Right kidney (tissue), 1 donor: ENCODE results near the gene NAALADL1.
"Not testable (repeated sequence)": the region's sequence is repeated elsewhere in the genome, so short reads cannot be mapped to it uniquely, and the experiment has no call there.

Source experiments
- DNase-seq: peaks from one replicate; pipeline ENCODE4 v3.0.0-alpha.2; 2016

Gene NAALADL1

DNA sequence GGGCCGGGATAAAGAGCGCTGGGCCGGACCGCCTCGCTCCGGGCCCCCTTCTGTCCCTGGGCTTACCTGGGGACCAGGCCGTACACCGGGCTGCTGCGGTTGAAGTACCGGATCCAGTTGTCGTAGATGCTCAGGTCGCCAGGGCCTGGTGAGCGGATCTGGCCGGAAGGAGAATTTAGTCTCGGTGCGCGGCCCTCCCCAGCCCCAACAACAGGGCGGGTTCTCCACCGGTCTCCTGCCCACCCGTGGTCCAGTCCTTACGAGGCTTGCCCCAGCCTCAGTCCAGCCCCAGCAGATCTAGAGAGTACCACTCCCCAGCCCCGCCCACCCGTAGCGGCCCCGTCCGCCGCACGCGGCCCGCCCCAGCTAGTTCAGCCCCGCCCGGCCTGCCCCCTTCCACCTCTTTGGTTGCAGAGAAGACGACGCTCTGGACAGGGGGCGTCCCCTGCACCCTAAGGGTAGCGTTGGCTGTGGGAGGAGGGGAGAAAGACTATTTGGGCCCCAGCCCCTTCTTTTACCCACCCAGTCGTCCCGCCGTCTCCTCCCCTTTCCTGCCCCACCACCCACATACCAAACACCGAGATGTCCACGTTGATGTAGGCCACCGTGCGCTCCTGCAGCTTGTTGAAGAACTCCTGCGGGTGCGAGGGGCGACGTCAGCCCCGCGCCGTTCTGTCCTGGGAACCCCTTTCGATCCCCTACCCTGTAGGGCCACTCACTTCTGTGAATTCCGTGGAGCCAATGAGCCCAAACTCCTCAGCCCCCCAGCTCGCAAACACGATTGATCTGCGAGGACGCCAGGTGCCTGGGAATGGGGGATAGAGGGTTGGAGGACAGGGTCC lies 10.6 kb downstream of the NAALADL1 start:
- DNase-seq = peak; percentile 41

DNA sequence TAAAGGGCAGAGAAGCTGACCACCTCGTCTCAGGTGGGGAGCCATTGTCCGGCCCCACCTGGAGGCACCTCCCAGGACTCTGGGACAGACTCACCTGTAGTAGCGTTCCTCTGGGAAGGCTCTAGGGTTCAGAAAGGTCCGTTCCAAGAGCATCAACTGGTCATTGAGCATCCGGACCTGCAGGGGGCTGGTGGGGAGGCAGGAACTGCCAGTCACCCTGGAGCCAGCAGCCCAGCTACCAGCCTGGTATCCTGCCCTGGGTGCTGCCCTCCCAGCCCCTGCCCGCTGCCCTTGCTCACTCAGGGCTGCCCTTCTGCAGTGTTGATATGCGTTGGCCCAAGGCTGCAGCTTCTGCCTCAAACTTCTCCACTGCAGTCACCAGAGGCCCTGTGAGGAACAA lies 12.6 kb downstream of the NAALADL1 start:
- no peak for DNase-seq

DNA sequence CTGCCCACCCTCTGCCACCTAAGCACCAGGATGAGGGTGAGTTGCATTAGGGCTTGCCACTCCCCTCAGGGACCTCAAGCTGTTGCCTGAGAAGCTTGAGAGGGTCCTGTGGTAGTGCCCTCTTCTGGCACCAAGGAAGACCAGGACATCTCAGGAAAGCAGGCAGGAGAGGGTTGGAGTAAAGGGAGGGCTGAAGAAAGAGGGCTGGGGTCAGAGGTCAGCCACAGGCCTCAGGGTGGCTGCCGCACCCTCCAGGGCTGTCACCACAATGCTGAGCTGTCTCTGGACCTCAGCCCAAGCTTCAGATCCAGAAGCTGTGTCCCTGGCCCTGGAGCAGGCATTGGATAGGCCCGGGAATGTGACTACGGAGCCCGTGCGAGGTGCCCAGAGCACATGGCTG lies 13.3 kb downstream of the NAALADL1 start:
- DNase-seq = no peak

DNA sequence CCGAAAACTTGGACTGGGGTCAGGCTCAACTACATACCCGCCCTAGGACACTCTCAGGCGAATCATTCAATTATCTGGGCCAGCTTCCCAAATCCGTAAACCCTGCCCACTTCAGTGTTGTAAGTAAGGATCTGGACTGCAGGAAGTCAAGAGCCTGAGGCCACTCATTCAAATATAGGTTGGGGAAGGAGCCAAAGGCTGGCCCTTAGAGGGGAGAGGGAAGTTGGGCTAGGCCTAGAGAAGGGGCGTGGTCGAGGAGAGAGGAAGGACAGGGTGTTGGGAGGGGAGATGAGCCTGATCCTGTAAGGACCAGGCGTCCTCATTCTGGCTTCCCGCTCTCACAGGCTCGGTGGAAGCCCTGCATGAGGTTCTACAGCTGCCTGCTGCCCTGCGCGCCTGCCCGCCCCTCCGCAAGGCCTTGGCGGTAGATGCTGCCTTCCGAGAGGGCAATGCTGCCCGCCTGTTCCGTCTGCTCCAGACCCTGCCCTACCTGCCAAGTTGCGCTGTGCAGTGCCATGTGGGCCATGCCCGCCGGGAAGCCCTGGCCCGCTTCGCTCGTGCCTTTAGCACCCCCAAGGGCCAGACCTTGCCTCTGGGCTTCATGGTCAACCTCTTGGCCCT lies 14.4 kb downstream of the NAALADL1 start:
- no peak for DNase-seq

DNA sequence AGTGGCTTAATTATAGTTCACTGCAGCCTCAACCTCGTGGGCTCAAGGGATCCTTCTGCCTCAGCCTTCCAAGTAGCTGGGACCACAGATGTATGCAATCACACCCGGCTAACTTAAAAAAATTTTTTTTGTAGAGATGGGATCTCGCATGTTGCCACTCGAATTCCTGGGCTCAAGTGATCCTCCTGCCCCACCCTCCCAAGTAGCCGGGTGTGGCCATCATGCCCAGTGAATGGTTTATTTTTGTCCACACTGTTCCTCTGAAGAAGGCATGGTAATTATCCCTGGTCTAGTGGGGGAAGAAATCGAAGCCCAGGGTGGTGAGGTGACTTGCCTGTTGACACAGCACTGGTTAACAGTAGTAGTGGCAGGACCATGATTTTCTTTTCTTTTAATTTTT lies 15.5 kb downstream of the NAALADL1 start:
- no peak for DNase-seq

DNA sequence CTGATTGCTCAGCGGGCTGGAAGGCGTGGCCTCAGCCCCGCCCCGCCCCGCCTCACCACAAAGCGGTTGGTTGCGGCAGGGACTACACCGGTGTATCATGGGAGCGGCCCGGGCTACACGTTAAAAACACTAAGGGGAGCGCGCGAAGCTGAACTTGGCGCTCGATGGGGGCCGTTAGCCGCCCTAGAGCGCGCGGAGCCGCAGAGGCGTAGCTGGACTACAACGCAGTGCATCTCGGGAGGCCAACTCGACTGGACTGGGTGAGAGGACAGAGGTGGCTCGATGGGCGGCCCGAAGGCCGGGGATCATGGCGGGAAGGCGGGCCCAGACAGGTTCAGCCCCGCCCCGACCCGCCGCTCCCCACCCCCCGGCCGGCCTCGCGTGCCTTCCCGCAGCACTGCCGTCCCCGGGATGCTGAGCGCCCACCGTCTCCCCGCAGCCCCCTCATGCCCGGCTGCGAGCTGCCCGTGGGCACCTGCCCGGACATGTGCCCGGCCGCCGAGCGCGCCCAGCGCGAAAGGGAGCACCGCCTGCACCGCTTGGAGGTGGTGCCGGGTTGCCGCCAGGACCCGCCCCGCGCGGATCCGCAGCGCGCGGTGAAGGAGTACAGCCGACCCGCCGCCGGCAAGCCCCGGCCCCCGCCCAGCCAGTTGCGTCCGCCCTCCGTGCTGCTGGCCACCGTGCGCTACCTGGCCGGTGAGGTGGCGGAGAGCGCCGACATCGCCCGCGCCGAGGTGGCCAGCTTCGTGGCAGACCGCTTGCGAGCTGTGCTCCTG lies 17.3 kb downstream of the NAALADL1 start, which contains the start of gene SAC3D1:
TSS of gene SAC3D1 (plus strand) at position 364 of the 776 bp plus-strand sequence. CDS start at position 447, 83 bp downstream.
- peak; percentile 96 for DNase-seq

DNA sequence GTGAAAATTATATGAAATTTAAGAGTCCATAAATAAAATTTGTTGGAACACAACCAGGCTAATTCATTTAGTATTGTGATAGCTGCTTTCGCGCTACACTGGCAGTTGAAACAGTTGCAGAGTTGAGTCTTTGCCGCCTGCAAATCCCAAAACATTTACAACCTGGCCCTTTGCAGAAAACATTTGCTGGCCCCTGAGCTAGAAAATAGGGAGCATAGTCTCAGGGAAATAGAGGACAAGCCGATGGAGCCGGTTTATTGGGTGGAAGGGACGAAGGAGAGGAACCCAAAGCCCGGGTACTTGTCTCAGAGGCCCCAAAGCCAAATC lies 17.9 kb downstream of the NAALADL1 start:
- no peak for DNase-seq

DNA sequence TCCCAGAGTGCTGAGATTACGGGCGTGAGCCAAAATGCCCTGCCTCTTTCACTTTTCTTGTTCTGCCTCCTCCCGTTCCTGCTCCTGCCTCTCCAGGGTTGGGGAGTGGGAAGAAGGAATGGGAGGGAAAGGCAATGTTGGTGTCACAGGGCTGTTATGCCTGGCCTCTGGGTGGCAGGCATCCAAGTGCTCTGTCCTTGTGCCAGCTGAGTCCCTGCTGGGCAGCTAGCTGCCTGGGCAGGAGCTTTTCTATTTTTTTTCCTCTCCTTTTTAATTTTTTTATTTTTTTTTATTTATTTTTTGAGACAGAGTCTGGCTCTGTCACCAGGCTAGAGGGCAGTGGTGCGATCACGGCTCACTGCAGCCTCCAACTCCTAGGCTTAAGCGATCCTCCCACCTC lies 21.4 kb downstream of the NAALADL1 start:
- DNase-seq = no peak

DNA sequence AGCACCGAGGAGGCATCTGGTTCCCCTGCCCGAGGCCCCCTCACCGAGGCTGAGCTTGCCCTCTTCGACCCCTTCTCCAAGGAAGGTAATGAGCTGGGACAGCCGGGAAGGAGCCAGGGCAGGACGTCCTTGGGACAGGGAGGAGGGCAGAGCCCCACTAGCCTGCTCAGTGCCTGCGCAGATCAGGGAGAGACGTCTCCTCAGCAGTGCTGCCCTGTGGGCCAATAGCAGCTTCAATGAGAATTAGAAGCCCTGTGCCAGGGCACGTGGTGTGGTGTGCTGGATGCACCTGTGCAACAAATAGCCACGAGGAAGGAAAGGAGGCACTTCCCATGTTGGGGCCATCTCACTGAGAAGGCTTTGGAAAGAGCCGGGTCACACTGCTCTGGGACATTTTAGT lies 22.8 kb downstream of the NAALADL1 start:
- DNase-seq = no peak

DNA sequence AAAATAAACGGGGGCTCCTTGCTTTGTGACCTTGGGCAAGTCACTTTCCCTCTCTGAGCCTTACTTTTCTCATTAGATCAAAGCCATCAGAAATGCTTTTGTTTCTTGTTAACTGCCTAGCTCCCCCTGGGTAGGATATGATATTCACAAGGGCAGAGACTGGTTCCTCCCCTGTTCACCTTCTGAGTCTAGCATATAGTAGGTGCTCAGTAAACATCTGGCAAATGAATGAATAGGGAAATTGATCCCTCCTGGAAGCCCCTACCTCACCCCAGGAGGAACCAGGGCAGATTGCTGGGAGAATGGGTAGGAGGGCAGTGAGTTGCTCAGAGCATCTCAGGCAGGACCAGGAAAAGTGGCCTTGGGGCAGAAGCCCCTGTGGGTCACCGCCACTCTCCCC lies 23.9 kb downstream of the NAALADL1 start:
- no peak for DNase-seq

DNA sequence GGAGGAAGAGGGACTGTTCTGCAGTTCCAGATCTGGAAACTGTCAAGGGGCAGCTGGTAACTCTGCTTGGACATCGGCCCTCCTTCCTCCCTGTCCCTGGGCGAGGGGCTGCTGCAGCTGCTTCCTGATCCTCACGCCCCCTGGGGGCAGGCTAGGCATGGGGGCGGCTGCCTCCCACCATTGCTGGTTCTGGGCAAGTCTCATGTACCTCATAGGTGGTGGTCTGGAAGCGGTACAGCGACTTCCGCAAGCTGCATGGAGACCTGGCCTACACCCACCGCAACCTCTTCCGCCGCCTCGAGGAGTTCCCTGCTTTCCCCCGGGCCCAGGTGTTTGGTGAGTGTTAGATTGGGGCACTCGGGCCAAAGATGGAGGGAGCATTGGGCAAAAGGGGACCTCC lies 26.1 kb downstream of the NAALADL1 start:
- no peak for DNase-seq

DNA sequence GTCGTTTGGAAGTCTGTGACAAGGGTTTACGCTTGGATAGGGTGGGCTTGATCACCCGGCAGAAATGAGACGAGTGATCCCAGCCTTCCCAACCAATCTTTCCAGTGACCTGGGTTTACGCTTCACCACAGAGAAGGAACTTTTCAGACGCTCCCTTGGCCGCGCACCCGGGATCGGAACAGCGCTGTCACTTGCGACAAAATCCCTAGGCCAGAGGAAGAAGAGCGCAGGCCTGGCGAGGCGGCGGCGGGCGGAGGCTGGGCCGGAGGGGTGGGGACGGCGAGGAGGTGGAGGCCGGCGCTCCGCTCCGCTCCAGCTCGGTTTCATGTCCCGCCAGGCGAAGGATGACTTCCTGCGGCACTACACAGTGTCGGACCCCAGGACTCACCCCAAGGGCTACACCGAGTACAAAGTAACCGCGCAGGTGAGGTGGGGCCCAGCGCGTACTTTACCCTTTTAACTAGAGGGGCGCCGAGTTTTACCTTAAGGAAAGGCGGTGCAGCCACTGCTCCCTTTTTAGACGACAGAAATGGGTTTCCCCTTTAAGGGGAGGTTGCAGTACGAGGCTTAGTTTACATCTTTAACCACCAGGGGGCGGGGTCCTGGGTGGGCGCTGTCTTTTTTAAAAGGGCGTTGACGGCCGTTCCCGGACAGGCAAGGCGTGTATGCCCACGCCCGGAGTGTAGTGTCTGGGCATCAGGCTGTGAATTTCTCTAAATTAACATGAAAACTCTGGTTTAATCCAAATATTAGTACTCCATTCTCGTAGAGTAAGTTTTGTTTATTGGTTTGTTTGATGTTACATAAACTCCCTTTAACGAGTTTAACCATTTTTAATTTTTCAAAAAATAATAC lies 30.9 kb downstream of the NAALADL1 start, which contains the start of gene SNX15:
TSS of gene SNX15 (plus strand) at position 227 of the 855 bp plus-strand sequence. CDS start at position 326, 99 bp downstream.
- DNase-seq = peak; percentile 99

DNA sequence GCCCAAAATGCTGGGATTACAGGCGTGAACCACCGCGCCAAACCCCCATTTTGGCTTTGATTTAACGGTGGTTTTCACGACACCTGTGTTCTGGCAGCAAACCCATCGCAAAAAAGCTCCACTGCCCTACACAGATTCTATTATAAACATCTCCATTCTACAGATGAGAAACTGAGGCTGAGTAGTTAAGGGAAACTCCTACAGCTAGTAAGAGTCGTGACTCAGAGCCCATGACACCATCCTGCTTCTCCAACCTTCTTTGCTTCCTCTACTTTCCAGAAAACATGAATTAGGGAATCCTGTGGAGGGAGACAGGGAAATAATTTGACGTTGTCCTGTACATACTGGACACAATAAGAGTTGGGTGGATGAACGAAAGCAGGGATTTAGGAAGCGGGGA lies 31.5 kb downstream of the NAALADL1 start:
- no peak for DNase-seq

DNA sequence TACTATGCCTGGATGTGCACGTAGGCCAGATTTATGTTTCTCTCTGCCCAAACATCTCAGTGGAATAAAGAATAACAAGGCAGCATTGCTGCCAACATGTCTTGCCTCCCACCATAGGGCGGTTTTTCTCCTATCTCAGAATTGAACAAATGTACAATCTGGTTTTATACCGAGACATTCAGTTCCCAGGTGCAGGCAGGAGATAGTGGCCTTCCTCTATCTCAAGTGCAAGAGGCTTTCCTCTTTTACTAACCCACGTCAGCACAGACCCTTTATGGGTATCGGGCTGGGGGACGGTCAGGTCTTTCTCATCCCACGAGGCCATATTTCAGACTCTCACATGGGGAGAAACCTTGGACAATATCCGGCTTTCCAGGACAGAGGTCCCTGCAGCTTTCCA lies 34.9 kb downstream of the NAALADL1 start:
- DNase-seq = not testable (repeated sequence)

DNA sequence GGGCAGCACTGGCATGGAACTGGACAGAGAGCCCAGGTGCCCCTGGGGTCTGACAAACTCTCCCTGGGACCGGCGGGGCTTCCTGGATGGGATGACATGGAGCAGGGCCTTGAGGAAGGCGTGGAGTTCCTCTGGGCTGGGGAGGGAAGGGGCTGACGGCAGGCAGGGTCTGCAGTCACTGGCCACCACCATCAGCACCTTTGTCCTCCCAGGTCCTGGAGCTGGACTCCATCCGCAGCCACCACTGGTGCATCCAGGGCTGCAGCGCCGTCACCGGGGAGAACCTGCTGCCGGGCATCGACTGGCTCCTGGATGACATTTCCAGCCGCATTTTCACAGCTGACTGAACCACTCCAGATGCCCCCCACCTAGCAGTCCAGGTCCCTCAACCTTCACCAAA lies 36.8 kb downstream of the NAALADL1 start:
- DNase-seq = no peak

DNA sequence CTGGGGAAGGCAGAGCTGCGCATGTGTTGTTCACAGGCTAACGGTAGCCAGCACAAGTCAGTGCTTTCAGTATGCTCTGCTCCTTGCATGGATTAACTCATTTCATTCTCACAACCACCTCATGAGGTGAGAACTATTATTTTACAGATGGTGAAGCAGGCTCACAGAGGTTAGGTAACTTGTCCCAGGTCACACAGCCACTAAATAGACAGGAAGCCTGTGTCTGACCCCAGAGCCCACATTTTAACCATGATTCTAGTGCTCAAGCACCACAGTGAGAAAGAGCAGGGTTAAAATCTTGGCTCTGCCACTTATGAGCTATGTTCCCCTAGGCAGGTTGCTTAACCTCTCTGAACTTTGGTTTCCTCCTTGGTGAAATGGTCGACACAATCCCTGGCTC lies 37.4 kb downstream of the NAALADL1 start:
- no peak for DNase-seq

DNA sequence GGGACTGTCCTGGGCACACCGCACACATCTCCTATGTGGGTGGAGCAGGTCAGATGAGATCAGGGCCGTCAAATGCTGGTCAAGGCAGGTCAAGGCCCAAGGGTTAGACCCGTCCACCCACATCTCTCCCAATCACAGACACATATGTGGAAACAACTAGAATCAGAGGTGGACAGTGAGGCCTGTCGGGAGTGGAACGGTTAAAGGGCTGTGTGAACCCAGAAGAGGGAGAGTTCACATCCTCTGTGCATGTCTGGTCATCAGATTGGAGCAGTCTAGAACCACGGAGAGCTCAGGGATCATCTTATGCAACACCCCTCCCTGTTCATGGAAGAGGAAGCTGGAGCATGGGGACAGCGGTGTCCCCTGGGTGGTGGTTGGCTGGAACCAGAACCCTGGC lies 38.5 kb downstream of the NAALADL1 start:
- DNase-seq = no peak

DNA sequence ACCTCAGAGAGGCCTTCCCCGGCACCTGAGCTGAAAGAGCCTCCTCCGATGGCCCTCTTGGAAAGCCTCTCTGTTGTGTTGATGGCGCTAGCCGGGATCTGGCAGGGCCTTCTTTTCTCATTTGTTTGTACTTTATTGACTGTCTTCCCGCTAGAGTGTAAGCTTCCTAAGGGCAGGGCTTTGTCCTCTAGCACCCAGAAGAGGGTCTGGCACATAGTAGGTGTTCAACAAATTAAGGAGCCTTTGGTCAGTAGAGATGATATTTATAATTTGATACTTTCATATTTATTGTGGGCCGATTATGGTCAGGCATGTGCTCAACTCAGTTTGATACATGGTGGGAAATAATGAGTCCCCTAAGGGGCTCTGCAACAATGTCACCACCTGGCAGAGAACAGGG lies 40.4 kb downstream of the NAALADL1 start:
- no peak for DNase-seq

DNA sequence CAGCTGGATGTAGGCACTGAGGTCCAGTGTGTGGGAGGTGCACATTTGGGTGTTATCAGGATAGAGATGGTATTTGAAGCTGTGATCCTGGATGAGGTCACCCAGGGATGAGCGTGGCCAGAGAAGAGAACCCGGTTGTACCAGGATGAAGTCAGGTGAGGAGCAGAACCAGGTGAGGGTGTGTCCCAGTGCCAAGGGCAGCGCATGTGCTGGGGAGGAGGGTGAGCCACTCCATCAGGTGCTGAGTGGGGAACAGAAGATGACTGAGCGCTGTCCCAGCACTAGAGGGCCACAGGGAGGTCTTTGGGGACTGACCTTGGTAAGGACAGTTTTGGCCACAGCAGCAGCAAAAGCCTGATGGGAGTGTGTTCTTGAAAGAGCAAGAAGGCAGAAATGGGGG lies 41.6 kb downstream of the NAALADL1 start:
- DNase-seq = no peak

DNA sequence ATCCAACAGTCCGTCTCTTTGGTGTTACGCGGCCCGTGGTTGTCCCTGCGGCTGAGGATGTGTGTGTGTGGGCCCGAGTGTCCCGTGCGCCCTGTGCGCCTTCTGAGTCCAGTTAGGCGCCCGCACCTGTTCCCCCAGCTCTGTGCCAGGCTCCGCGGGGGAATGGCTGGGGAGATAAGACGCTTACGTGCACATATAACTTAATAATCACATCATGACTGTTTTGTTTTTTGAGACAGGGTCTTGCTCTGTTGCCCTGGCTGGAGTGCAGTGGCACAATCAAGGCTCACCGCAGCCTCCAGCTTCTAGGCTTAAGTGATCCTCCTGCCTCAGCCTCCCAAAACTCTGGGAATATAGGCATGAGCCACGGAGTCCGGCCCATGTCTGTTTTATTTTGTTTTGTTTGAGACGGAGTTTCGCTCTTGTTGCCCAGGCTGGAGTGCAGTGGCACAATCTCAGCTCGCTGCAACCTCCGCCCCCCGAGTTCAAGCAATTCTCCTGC lies 43.6 kb downstream of the NAALADL1 start:
- no peak for DNase-seq

DNA sequence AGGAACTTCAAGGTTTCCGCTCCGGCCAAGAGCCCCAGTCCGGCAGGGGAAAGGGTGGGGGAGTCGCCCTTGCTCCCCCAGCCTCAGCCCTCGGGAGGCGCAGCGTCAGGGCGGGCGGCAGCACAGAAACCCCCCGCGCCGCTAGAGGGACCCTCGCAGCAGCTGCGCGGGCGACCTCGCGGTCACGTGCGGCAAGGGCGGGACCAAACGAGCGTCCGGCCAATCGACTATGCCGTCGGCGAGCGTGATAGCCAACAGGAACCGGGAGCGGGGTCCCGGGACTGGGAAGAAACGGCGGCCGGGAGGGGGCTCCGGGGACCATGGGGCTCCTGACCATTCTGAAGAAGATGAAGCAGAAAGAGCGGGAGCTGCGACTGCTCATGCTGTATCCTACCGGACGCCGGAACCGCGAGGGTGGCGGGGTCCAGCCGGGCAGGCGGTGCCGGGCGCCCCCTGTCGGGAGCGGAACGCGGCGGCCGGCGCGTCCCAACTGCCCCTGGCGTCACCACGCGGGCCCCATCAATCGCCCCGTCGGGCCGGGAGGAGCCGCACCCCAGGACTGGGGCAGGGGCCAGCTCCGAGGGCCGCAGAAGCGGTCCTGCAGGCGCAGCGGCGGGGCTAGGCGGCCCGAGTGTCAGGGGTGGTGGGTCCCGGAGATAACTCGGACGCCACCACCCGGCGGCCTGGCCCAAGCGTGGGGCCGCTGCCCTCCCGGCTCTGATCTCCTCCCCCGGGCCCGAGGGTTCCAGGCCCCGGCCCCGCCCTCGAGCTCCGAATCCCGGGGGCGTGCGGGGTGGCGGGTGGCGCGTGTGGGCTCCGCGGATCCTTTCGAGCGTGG lies 44.2 kb downstream of the NAALADL1 start, which contains the start of gene ARL2:
TSS of gene ARL2 (plus strand) at position 273 of the 838 bp plus-strand sequence. CDS start at position 321, 48 bp downstream.
- peak; percentile 99 for DNase-seq
